Uterus (tissue), 2 donors: ENCODE results near the gene ZNF236.

ENCODE experiments used
- CTCF ChIP-seq, 4 experiments: fragments of 200-600 bp in 2 of 4; fragments of 450-650 bp in 2 of 4; sonication (generic) in 2 of 4; IDR thresholded peaks; one replicate each; pipeline ENCODE4 v1.5.1; 2016 to 2019; ENCODE audit warnings: antibody characterized with exemption in 4 of 4, mild to moderate bottlenecking in 2 of 4, moderate library complexity in 1 of 4
- POLR2A ChIP-seq, 2 donors: fragments of 450-650 bp; IDR thresholded peaks; one replicate each; pipeline ENCODE4 v1.6.1; 2016; ENCODE audit warnings: antibody characterized with exemption in 2 of 2, mild to moderate bottlenecking in 1 of 2, moderate library complexity in 1 of 2

GRCh38 chr18:76996429-76996828 lies 174.1 kb downstream of the ZNF236 start:
- TF ChIP-seq CTCF (IDR thresholded peaks at IDR 0.05), result no peak
- TF ChIP-seq POLR2A (IDR thresholded peaks at IDR 0.05), result no peak
